NCI-H1930 (cell line): ENCODE measurements around the gene MIPOL1.
"Not testable (repeated sequence)": the region's sequence is repeated elsewhere in the genome, so short reads cannot be mapped to it uniquely, and the experiment has no call there.

Source experiments
- DNase-seq, 2 experiments: peaks; one replicate each; lab custom pipeline; 2025; lab: John Stamatoyannopoulos, UW

The MIPOL1 gene

DNA sequence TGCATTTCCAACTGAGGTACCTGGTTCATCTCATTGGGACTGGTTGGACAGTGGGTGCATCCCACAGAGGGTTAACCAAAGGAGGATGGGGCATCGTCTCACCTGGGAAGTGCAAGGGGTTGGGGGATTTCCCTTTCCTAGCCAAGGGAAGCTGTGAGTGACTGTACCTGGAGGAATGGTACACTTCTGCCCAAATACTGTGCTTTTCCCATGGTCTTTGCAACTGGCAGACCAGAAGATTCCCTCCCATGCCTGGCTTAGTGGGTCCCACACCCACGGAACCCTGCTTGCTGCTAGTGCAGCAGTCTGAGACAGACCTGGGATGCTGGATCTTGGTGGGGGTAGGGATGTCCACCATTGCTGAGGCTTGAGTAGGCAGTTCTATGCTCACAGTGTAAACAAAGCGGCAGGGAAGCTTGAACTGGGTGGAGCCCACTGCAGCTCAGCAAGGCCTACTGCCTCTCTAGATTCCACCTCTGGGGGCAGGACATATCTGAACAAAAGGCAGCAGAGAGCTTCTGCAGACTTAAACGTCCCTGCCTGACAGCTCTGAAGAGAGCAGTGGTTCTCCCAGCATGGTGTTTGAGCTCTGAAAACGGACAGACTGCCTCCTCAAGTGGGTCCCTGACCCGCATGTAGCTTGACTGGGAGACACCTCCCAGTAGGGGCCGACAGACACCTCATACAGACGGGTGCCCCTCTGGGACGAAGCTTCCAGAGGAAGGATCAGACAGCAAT is 9.7 kb upstream of the MIPOL1 start:
- not testable (repeated sequence) for DNase-seq

DNA sequence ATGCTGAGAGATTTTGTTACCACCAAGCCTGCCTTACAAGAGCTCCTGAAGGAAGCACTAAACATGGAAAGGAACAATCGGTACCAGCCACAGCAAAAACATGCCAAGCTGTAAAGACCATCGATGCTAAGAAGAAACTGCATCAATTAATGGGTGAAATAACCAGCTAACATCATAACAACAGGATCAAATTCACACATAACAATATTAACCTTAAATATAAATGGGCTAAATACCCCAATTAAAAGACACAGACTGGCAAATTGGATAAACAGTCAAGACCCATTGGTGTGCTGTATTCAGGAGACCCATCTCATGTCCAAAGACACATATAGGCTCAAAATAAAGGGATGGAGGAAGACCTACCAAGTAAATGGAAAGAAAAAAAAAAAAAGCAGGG is 8.0 kb upstream of the MIPOL1 start:
- DNase-seq, result not testable (repeated sequence)

DNA sequence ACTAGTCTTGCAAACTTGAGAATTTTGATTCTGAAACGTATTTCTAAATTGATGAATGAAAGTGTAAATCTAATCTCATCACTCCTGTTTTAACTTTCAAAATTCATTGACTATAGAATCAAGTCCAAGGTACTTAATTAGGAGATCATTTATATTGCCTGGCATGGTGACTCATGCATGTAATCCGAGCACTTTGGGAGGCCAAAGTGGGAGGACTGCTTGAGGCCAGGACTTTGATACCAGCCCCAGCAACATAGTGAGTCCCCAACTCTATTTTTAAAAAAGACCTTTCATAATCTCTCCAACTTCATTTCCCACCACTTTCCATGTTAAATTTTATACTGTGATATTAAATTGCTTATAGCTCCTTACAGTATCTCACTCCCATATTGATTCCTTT is 3.0 kb upstream of the MIPOL1 start:
- DNase-seq, result no peak

DNA sequence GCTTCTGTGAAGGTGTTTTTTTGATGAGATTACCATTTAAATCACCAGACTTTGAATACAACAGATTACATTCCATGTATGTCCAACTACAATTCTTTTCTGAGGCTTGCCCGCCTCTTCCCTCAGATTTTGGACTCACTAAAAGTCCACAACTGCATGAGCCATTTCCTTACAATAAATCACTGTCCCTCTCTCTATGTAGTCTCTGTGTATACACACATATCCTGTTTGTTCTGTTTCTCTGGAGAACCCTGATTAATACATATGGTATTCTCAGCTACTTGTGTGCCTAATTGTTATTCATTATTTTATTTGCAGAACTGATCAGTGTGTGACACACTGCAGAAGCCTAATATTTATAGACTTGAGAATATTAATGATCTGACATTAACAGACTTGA is 2.4 kb upstream of the MIPOL1 start:
- no peak for DNase-seq

DNA sequence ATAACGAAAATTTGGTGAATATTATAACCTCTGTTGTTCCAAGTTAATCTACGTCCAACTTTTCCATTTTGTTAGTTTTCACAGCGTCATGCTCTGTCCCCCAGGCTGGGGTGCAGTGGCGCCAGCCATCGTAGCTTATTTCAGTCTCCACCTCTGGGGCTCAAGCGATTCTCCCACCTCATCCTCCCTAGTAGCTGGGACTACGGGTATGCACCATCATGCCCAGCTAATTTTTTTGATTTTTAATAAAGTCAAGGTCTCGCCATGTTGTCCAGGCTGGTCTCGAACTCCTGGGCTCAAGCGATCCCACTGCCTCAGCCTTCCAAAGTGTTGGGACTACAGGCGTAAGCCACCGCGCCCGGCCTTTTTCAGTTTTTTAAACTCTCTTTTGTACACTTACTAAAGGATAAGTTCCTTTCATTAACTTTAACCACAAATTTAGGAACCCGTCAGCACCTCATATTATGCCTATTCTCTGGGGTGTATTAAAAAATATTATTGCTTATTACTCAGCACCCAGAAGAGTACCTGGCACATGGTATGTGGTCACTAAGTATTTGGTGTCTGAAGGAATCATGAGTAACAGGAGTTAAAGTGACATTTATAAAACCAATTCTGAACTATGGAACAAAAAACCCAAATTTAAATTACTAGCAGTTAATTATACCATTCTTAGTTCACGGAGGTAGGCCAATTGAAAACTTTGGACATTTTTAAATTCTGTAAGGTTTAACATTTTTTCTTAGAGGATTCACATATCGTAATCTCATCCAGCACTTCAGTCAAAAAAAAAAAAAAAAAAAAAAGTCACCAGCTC is 925 bp upstream of the MIPOL1 start:
- no peak for DNase-seq

DNA sequence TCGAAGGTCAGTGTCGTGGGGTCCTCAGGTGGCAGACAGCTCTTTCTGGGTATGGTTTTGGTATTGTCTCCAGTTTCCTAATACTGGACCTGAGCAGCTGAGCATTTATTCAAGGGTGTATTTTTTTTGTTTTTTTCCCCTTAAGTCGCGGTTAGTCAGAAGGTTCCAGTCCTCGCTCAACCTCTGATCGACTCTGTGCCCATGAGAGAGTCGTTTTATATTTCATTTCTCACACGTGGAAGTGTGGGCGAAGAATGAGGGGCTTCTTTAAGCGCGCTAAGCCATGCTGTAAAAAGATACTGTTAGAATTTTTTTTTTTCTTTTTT is 499 bp downstream of the MIPOL1 start:
- DNase-seq, result no peak

DNA sequence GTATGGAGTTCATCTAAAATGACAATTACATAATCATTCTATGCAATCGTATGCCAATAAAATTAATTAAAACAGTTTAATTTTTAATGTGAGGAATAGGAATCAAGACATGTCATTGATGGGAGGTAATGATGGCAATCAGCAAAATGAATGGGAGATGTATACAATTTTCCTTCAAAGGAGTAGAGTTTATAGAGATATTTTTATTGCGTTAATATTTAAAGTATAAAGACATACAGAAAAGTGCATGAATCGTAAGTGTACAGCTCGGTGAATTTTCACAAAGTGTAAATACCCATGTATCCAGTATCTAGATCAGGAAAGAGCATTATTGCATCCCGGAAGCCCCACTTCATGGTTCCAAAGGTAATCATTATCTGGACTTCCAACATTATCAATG is 1.2 kb downstream of the MIPOL1 start:
- no peak for DNase-seq

DNA sequence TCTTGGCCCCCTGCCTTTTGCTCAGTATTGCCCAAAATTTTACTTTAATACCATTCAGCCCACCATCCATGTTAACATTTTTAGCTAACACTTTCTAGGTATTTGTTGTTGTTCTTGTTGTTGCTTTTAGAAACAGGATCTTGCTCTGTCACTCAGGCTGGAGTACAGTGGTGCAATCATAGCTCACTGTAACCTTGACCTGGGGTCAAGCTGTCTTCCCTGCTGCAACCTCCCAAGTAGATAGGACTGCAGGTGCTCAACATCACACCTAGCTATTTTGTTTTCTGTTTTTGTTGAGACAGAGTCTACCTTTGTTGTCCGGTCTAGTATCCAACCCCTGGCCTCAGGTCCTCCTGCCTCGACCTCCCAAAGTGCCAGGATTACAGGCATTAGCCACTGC is 4.0 kb downstream of the MIPOL1 start:
- no peak for DNase-seq

DNA sequence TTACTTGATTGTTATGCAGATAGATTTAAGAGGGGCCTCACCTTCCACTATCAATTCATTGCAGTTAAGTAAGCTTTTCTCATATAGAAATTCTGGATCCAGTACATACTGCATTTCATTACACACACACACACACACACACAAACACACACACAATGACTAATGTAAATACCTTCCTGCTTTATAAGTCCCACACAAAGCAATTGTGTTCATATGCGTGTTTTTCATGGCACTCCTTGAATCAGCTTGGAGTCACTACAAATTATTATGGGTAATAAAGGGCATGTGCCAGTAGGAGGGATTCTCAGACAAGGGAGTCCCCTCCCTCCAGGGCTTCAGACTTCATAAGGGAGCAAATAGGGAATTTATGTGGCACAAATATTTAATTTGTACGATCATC is 4.5 kb downstream of the MIPOL1 start:
- DNase-seq, result no peak

DNA sequence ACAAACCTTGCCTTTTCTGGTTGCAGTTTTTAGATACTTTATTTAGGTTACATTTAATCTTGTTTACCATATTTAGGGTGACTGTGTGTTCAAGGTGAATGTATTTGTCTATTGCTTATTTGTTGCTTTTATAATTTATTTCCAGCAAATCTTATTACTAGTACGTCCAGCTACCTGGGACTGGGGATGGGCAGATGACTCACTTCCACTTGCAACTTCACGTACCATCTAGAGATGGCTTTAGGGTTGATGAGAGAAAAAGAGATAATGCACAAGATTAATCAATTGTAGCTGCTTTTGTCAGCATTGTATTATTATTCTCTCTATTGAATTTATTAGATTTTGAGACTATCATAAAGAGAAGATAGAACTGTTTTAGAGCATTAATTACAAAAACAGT is 5.1 kb downstream of the MIPOL1 start:
- no peak for DNase-seq

DNA sequence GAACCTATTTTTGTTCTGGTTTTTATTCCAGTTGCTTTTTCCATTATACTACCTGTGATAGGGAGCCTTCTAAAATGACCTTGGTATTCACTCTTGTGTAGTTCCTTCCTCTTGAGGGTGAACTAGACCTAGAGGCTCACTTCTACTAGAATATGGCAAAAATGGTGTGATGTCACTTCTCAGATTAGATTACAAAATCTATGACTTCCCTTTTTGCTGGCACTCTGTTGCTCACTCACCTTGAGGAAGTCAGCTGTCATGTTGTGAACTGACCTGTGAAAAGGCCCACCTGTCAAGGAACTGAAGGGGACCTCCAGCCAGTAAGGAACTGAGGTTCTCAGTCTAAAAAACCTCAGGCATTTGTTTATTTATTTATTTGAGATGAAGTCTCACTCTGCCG is 5.7 kb downstream of the MIPOL1 start:
- DNase-seq, result no peak

DNA sequence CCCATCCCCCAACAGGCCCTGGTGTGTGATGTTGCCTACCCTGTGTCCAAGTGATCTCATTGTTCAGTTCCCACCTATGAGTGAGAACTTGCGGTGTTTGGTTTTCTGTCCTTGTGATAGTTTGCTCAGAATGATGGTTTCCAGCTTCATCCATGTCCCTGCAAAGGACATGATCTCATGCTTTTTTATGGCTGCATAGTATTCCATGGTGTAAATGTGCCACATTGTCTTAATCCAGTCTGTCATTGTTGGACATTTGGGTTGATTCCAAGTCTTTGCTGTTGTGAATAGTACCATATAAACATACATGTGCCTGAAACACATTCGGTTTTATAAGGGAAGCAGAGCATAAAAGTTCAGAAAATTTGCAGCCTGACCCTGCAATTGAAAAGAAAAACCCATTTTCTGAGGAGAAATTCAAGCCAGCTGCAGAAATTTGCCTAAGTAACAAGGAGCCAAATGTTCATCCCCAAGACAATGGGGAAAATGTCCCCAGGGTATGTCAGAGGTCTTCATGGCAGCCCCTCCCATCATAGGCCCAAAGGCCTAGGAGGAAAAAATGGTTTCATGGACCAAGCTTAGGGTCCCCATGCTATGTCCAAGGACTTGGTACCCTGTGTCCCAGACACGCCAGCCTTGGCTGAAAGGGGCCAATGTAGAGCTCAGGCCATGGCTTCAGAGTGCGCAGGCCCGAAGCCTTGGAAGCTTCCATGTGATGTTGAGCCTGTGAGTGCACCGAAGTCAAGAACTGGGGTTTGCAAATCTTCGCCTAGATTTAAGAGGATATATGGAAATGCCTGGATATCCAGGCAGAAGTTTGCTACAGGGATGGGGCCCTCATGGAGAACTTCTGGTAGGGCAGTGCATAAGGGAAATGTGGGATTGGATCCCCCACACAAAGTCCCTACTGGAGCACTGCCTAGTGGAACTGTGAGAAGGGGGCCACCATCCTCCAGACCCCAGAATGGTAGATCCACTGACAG is 8.2 kb downstream of the MIPOL1 start:
- not testable (repeated sequence) for DNase-seq

DNA sequence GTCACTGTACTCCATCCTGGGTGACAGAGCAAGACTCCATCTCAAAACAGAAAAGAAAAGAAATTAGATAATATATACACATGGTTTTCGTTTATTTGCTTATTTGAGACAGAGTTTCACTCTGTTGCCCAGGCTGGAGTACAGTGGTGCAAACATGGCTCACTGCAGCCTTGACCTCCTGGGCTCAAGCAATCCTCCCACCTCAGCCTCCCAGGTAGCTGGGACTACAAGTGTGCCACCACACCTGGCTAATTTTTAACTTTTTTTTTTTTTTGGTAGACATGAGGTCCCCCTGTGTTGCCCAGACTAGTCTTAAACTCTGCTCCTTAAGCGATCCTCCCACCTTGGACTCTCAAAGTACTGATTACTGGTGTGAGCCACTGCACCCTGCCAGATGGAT is 11.9 kb downstream of the MIPOL1 start:
- DNase-seq, result not testable (repeated sequence)

DNA sequence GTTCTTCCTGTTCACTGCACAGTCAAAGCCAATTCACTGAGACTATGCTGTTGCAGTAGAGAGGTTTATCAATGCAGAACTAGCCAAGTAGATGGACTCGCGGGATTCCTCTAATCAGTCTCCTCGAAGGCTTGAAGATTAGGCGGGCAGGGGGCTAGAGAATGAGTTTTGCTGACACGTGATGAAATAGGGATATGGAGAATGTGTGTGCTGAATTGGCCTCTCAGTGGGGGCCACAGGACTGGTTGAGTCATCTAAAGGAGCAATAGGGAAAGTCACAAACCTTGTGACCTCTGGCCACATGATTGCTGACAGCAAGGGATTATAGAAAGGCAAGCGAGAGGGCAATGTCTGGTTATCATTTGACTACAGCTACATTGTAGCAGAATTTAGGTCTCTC is 12.7 kb downstream of the MIPOL1 start:
- DNase-seq, result no peak

DNA sequence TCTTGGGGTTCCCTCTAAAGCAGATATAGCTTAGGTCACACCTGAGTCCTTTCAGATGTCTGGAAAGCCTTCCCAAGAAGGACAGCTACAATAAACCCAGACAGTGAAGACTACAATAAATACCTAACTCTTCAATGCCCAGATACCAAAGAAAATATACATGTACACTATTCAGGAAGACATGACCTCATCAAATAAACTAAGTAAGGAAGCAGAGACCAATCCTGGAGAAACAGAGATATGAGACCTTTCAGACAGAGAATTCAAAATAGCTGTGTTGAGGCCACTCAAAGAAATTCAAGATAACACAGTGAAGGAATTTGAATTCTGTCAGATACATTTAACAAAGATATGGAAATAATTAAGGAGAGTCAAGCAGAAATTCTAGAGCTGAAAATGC is 15.3 kb downstream of the MIPOL1 start:
- DNase-seq, result no peak

DNA sequence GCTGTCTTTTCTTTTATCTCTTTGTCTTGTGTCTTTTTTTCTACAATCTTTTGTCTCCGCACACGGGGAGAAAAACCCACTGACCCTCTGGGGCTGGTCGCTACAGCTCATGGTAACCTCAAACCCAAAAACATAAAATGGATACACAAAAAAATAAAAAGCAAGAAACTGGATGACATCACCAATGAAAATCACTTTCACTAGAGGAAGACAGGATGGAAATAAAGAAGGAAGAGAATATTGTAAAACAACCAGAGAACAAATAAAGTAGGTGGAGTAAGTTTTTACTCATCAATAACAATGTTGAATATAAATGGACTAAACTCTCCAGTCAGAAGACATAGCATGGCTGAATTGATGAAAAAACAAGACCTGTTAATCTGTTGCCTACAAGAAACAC is 17.6 kb downstream of the MIPOL1 start:
- no peak for DNase-seq

DNA sequence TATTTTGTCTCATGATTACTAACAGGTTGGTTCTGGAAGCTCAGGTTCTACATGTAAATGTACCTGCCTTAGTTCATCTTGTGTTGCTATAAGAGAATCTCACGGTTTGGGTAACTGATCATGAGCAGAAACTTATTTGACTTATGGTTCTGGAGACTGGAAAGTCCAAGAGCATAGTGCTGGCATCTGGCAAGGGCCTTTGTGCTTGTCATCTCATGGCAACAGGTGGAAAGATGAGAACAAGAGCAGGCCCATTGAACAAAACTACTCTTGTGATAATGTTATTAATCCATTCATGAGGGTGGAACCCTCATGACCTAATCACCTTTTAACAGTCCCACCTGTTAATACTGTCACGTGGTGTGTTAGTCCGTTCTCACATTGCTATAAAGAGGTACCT is 23.3 kb downstream of the MIPOL1 start:
- no peak for DNase-seq

DNA sequence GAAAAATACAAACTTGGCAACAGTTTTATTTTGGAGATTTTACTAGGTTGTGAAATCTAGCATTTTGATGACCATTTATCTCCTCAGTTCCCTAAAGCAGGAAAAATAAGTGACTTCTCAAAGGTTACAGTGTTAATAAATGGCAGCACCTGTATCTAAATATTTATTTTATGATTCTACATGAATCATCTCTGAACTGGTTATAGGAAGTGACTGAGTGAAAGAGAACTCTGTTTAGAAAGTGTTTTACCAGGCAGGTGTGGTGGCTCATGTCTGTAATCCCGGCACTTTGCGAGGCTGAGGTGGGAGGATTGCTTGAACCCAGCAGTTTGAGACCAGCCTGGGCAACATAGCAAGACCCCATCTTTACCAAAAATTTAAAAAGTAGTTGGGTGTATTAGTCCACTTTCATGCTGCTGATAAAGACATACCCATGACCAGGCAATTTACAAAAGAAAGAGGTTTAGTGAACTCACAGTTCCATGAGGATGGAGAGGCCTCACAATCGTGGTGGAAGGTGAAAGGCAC is 26.3 kb downstream of the MIPOL1 start:
- DNase-seq, result no peak

DNA sequence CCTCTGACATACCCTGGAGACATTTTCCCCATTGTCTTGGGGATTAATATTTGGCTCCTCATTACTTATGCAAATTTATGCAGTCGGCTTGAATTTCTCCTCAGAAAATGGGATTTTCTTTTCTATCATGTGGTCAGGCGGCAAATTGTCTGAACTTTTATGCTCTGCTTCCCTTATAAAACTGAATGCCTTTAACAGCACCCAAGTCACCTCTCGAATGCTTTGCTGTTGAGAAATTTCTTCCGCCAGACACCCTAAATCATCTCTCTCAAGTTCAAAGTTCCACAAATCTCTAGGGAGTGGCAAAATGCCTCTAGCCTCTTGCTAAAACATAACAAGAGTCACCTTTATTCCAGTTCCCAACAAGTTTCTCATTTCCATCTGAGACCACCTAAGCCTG is 27.9 kb downstream of the MIPOL1 start:
- DNase-seq, result not testable (repeated sequence)

DNA sequence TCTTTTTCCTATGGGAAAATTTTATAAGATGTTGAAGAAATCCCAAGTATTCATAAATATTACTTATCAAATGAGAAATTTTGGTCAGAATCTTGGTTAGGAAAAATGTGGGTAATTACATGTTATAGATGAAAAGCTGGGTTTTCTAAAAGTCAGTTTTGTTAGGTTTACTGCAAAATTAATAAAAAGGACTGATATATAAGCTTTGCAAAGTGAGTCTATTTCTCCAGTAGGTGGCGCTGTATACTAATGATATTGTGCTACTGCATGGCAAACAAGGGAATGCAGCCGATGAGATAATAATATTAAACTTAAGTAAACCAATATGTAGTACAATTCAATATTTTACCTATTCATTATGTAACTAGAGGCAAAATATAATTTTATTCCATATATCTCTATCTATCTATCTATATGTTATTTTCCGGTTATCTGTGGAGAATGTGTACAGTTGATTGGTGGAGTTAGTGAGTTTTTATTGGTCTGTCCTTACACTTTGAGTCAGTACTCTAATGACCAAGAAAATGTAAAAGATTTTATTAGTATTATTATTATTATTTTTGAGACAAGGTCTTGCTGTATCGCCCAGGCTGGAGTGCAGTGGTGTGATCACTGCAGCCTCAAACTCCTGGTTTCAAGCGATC is 32.9 kb downstream of the MIPOL1 start:
- DNase-seq, result peak; percentile 26 to 54

DNA sequence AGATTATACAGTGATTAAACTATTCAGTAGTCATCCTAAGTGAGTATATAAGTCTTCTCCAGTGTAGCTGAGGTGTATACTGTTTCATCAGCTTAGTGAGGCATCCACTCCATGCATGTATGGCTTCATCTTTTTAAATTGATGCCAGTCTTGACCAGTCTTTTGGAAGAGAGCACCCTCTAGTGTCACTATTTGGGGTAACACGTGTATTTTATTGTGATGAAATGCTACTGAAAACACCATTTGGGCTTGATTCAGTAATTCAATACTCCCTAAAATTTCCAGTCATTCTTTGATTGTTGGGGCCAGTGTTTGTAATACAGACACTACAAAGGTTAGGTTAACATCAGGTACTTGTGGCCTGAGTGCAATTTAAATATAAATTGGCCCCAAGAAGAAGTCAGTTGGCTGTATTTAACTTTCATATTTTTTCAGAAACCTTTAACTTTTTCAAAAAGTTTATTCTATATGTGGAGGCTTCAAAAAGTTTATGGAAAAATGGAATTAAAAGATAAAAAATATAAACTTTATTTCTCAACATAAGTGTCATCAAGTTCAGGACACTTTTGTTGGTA is 35.3 kb downstream of the MIPOL1 start:
- peak; percentile 3 to 34 for DNase-seq
